GM10266 (cell line): ENCODE results near the gene SIRPA.

ENCODE experiments used
- DNase-seq: peaks from one replicate; pipeline ENCODE4 v3.0.0; 2012; ENCODE audit errors: extremely low spot score
- TF ChIP-seq, protein P1 (sequence below): IDR thresholded peaks from 2 replicates; pipeline ENCODE4 v1.5.1; 2012; ENCODE audit warnings: mild to moderate bottlenecking, low read depth; ENCODE audit not compliant: control insufficient read depth, insufficient read depth; ENCODE audit errors: missing control alignments

The SIRPA gene

DNA sequence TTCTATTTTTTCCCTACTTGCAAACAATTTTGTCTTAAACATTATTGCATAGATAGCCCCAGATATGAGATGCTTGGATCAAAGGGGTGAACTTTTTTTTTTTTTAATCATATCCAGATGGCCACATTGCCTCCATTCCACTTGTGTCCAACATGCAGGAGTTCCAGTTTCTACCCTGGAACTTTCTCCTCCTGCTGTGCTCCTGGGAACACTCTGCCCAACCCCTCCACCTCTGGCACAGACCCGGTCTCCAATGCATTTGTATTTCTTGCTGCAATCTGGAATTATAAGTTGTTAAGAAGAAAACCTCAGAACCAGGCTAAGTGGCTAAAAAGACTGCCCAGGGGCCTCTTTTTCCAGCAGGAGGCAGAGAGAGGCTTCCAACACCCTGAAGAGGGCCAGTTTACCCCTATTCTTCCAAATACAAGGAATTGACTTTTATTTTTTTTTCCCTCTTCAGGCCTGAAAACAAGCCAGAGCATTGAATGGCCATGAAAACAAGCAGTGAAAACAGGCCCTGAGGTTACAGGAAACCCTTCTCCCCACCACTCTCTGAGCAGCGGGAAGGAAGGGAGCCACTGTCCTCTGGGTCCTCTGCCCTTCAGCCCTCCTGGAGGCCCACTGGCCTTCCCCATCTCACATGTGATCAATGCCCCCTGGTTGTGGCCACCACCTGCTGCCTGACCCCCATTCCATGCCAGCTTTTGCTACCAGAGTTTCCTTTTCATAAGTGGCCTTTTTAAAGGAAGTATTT is 54.3 kb downstream of the SIRPA start:
- TF ChIP-seq, protein P1, sequence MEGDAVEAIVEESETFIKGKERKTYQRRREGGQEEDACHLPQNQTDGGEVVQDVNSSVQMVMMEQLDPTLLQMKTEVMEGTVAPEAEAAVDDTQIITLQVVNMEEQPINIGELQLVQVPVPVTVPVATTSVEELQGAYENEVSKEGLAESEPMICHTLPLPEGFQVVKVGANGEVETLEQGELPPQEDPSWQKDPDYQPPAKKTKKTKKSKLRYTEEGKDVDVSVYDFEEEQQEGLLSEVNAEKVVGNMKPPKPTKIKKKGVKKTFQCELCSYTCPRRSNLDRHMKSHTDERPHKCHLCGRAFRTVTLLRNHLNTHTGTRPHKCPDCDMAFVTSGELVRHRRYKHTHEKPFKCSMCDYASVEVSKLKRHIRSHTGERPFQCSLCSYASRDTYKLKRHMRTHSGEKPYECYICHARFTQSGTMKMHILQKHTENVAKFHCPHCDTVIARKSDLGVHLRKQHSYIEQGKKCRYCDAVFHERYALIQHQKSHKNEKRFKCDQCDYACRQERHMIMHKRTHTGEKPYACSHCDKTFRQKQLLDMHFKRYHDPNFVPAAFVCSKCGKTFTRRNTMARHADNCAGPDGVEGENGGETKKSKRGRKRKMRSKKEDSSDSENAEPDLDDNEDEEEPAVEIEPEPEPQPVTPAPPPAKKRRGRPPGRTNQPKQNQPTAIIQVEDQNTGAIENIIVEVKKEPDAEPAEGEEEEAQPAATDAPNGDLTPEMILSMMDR = no peak

DNA sequence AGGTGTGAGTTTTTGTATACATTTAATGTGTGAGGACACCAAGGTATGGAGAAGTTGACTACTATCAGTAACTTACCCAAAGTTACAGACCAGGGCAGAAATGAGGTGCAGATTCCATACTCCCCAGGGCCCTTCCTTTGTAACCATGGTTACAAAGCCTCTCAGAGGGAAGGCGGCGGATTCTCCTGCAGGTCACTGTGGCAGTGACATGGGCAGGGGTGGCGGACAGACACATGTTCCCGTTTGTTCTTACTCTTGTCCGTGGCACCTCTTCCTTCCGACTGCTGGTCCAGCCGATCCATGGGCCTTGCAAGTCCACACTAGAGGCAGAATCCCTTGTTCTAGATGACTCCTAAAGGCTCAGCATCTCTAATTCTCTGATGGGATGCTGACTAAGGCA is 55.6 kb downstream of the SIRPA start:
- TF ChIP-seq, protein P1 = no peak
- no peak for DNase-seq

More for the DNA sequence above, 54.3 kb downstream of the SIRPA start:
- no peak for DNase-seq

DNA sequence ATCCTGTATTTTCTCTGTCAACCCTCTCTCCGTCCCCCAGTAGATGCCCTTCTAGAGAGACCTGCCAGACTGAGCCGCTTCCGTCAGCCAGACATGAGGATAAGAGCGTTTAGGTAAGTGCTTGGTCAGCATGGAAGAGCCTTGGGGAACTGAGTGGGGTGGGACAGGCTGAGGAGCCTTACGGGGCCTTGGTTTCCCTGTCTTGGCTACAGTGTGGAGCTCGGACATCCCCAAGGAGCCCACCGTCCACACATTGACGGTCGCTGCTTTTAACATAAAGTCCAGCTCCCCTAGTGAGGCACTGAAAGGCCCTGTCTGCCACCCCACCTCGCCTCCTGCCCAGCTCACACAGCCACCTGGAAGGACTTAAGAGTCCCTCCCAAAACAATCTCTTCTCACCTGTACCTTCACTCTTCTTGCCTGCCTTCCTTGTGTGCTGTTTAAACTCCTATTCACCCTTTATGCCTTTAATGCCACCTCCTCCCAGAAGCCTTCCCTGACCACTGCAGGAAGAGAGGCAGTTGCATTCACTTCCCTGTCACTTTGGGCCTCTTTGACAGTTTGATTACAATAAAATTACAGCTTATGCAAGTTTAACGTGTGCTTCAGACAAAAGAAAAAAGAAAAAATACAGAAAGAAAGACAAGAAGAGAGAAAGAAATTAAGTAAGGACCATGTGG is 56.4 kb downstream of the SIRPA start:
- no peak for DNase-seq
- TF ChIP-seq, protein P1 = no peak

DNA sequence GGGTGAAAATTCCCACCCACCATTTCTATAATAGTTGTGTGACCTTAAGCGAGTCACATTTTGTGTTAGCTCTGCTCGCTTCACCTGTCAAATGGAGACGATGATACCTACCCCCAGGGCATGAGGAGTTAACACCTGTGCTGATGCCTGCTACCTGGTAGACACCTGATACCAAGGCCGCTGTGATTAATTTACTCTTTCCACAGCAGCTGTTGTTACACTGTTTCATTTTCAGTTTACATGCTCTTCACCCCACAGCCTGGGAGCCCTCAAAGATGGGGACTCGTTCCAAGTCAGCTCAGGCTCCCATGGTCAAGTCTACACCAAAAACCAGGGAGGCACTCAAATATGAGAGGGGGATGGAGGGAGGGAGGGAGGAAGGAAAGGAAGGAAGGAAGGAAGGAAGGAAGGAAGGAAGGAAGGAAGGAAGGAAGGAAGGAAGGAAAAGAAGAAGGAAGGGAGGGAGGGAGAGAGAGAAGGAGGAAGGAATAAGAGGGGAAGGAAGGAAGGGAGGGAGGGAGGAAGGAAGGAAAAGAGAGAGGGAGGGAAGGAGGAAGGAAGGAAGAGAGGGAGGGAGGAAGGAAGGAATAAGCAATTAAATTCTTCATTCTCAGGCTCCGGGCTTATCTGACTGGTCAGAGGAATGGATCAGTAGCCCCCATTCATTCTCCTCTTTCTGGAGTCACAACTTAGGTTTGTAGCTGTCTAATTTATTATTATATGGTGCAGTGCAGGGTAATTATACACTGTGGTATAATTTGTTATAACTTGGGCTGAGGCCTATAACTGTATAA is 57.7 kb downstream of the SIRPA start:
- TF ChIP-seq, protein P1 = no peak
- peak; percentile 38 for DNase-seq

DNA sequence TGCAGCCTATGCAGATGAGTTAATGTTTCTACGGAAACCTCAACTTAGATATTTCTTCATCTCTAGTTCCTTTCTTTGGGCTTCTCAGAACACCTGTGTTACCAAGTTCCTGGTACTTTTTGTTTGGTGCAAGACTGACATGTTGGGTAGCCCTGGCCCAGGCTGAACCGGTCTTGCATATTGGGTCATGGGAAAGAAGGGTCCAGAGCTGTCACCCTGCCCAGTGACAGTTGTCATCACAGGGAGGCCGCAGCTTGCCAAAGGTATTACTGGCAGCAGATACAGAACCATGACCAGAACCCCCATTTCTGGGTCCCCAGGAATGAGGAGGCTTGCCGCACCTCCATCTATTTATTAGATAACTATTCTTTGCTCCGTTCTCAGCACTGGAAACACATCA is 58.4 kb downstream of the SIRPA start:
- TF ChIP-seq, protein P1 = no peak
- no peak for DNase-seq

DNA sequence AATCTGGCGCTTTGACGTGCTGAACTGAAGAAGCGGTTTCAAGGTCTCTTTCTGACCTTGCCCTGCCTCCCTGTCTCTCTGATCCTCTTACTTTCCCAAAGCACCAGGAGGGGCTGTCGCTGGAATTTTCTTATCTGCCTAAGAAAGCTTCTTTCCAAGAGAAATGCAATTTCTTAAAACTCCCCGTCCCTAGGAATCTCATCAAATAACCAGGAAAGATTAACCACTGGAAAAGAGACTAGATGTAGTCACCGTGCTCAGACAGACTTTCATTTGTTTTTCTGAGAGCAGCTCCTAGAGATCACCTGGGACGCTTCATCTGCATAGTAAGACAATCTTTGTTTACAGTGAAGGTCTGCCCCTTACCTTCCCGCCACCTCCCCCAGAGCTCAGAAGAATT is 60.0 kb downstream of the SIRPA start:
- TF ChIP-seq, protein P1 = no peak
- no peak for DNase-seq
